ENCODE data around the gene SCD.

SCD gene

GRCh38 chr10:100401631-100402328, 54.7 kb downstream of the SCD start:
- DNase-seq = no peak

GRCh38 chr10:100403734-100404133, 56.7 kb downstream of the SCD start:
- no peak for DNase-seq

GRCh38 chr10:100413173-100413572, 66.1 kb downstream of the SCD start:
- no peak for DNase-seq

All from OCI-M1 (cell line).